GM10248 (cell line): ENCODE data around the gene NRP2.
A peak's percentile ranks its signal among the peaks of the same experiment; 100 is the strongest.

Experiments
- CTCF ChIA-PET: fragments of 300-600 bp; sonication (Branson Sonifier 250); formaldehyde crosslinking; extraction: SDS; loops from one replicate; lab custom pipeline; 2021; ENCODE audit warnings: antibody characterized with exemption; lab: Yijun Ruan, JAX
- POLR2A ChIA-PET: fragments of 350-650 bp; sonication (Branson Sonifier 250); formaldehyde crosslinking; extraction: SDS; loops from one replicate; lab custom pipeline; 2020; ENCODE audit warnings: antibody characterized with exemption; lab: Yijun Ruan, JAX
- DNase-seq: peaks from one replicate; pipeline ENCODE4 v3.0.0; 2012; ENCODE audit errors: extremely low spot score
- CTCF ChIP-seq: IDR thresholded peaks from 2 replicates; pipeline ENCODE4 v1.5.1; 2012; ENCODE audit warnings: mild to moderate bottlenecking, low read depth; ENCODE audit errors: extremely low read depth, missing control alignments, control extremely low read depth

NRP2 gene

DNA sequence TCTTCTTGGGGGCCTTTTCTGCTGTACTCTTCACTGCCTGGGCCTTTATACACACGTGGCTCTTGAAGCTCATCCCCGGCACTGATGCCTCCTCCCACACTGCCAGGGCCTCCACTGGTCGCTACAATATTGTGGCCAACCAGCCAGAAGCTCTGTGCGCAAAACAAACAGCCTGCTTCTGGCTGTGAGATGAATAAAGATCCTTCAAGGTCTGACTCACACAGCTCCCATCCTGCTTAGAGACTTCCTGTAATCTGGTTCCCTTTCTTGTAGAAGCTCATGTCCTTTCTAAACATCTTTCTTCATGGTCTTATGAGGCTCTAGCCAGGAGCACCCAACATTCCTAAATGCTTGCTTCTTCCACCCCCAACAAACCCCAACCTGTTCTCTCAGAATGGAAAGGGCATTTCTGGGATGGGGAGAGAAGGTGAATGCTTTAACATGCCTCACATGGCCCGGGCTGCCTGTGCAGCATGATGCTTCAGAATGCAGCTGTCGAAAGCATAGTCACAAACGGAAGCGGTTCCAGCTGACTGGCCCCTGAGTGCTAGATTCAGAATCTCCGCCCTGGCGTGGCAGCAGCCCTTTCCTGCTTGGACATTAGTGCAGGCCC, 24.6 kb downstream of the NRP2 start:
- ChIA-PET POLR2A (interaction anchor here (1.3 kb wide), 1 partner anchor 14 kb away, joined by 6 read pairs; no protein-coding TSS in a partner anchor), CTCF (interaction anchor here (0.7 to 2.0 kb wide), 9 partner anchors 9 to 219 kb away, joined by 3 to 8 read pairs (median 4); no protein-coding TSS in a partner anchor)
- DNase-seq = peak; percentile 74
- TF ChIP-seq CTCF = no peak

GRCh38 chr2:205708231-205708631, 25.9 kb downstream of the NRP2 start:
- no peak for DNase-seq
- CTCF ChIA-PET = no interaction called here
- POLR2A ChIA-PET = no interaction called here
- no peak for TF ChIP-seq CTCF

DNA sequence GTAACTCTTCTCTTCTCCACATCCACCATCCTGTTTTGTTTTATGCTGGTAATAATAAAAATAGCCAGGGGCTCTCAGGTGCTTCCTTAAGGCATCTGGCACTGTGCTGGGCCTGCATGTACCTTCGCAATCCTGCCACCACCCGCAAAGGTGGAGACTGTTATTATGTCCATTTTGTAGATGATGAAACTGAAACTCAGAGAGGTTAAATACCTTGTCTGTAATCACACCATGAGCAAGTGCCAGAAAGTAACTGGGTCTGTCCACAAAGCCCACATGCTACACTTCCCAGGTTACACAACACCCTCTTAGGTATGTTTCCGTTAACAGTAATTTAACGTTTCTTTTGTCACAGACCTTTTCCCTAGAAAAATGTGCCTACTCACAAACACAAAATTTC, 27.0 kb downstream of the NRP2 start:
- ChIA-PET POLR2A (no interaction called here), CTCF (interaction anchor here (1.0 to 4.4 kb wide), 3 partner anchors 12 to 217 kb away, joined by 5 to 22 read pairs (median 5); no protein-coding TSS in a partner anchor)
- no peak for DNase-seq
- TF ChIP-seq CTCF = no peak

DNA sequence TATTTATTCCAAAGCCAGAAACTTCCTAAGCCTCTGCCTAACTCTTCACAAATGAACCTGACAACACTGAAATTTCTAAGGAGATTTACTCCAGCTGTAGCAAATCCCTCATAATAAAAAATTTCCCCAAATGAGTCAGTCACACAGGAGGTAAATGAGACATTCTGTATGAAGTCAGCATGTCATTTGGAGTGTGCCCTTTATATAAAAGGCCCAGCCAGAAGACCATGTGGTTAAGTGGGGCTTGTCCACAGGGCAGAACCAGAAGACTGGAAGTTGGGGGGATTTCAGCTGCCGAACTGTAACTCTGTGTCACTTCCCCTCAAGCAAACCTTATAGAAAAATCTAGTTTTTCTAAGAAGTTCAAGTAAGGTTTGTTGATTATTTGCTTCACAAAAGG, 30.2 kb downstream of the NRP2 start:
- no peak for DNase-seq
- CTCF ChIA-PET = interaction anchor here (0.8 to 4.4 kb wide), 5 partner anchors 9 to 214 kb away, joined by 3 to 22 read pairs (median 4); no protein-coding TSS in a partner anchor
- TF ChIP-seq CTCF = no peak
- POLR2A ChIA-PET = no interaction called here

DNA sequence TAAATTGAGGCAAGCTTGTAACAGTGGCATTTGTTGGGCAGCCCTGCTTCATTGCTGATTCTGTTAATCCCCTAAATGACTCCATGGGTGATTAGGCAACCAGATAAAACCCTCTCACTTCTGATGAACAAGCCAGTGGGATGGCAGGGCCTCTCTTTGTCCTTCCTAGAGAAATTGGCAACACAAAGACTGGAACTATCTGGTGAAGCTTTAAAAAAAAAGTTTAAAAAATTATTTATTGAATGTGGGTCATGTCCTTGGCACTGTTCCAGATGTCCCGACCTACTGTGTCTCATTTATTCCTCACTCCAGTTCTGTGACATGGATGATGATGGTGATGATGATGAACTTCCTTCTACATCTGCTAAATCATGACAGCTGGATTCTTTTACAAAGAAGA, 30.8 kb downstream of the NRP2 start:
- CTCF ChIA-PET = interaction anchor here (0.8 to 4.4 kb wide), 4 partner anchors 8 to 213 kb away, joined by 3 to 22 read pairs (median 7); no protein-coding TSS in a partner anchor

DNA sequence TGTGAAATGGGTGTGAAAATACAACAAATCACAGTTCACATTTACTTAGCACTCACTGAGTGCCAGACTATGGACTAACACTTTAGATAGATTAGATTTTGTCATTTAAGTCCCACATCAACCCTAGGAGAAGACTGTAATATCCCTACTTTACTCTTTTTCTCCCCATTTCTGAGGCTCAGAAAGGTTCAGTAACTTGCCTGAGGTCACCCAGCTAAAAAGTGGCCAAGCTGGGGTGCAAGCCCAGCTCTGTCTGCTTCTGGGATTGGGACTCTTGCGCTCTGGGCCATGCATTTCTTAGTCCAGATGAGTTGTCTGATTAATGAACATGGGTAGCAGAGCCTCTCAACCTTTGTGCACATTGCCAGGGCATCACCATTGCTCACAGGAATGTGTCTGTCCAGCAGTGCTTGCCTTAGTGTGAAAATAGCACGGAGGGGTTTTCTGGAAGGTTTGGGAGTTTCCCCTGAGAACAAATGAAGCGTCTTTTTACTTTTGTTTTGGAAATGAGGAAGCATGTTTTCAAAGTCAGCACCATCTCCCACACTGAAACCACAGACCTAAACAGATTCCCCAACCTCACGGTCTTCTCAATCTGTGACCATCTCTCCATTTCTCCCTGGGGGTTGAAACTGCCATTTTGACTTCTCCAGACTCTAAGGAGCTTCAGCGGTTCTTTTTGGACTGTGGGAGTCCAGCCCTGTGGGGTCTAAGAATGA, 31.9 kb downstream of the NRP2 start:
- POLR2A ChIA-PET = no interaction called here
- no peak for TF ChIP-seq CTCF
- peak; percentile 57 for DNase-seq
- CTCF ChIA-PET = interaction anchor here (0.7 kb wide), 1 partner anchor 35 kb away, joined by 3 read pairs; no protein-coding TSS in a partner anchor

More for the DNA sequence above, 30.8 kb downstream of the NRP2 start:
- no peak for DNase-seq
- TF ChIP-seq CTCF = no peak
- POLR2A ChIA-PET = no interaction called here
